ENCODE results near the gene ATAT1.

DNA sequence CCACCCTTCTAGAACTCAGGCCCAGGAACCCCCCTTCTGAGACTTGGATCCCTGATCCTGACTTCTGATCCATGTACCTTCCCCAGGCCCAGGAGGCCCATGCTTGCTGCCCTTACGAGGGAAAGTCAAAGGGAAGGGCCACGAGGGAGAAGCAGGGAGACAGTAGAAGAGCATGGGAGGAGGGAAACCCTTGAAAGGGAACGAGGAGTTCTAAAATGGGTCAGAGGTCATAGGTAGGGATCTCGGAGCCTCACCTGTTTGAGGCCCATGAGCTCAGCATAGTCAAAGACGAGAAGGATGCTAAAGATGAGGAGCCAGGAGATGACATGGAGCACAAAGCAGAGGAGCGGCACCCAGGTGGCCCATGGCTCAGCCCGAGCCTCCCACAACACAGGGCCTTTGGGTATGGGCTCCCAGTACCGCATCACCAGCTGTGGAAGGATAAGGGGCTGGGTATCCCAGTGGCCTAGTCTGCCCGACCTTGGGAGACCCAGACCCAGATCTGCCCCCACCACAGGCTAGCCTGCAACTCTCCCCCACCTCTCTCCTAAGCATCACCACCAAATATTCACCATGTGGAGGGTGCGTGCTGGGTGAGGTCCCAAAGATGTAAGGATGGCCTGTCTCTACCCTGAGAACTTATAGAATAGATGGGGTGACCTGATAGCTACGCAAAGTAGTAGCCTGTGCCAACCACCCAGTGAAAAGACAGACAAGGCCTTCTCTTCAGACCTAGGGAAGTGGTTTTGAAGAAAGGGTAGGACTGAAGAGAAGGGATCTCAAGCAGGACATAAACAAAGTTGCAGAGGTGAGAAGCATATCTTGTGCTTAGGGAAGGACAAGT is 62.6 kb downstream of the ATAT1 start:
- TF ChIP-seq, protein P1, sequence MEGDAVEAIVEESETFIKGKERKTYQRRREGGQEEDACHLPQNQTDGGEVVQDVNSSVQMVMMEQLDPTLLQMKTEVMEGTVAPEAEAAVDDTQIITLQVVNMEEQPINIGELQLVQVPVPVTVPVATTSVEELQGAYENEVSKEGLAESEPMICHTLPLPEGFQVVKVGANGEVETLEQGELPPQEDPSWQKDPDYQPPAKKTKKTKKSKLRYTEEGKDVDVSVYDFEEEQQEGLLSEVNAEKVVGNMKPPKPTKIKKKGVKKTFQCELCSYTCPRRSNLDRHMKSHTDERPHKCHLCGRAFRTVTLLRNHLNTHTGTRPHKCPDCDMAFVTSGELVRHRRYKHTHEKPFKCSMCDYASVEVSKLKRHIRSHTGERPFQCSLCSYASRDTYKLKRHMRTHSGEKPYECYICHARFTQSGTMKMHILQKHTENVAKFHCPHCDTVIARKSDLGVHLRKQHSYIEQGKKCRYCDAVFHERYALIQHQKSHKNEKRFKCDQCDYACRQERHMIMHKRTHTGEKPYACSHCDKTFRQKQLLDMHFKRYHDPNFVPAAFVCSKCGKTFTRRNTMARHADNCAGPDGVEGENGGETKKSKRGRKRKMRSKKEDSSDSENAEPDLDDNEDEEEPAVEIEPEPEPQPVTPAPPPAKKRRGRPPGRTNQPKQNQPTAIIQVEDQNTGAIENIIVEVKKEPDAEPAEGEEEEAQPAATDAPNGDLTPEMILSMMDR (IDR thresholded peaks at IDR 0.05; ENCODE audit: low read depth, low read length), result no peak
- no peak for TF ChIP-seq EZH2phosphoT487 (IDR thresholded peaks at IDR 0.05; ENCODE audit: low read depth)

Measured in OCI-LY3 (cell line).